ENCODE results near the gene ZNF771. TPM values are rescaled to one million over a fixed set of nuclear protein-coding genes. Genes with fewer than 3 reads are reported as not detected.

Gene ZNF771
- total RNA-seq, 2 donors from 2014 or later: 3.5 to 6.5 TPM

DNA sequence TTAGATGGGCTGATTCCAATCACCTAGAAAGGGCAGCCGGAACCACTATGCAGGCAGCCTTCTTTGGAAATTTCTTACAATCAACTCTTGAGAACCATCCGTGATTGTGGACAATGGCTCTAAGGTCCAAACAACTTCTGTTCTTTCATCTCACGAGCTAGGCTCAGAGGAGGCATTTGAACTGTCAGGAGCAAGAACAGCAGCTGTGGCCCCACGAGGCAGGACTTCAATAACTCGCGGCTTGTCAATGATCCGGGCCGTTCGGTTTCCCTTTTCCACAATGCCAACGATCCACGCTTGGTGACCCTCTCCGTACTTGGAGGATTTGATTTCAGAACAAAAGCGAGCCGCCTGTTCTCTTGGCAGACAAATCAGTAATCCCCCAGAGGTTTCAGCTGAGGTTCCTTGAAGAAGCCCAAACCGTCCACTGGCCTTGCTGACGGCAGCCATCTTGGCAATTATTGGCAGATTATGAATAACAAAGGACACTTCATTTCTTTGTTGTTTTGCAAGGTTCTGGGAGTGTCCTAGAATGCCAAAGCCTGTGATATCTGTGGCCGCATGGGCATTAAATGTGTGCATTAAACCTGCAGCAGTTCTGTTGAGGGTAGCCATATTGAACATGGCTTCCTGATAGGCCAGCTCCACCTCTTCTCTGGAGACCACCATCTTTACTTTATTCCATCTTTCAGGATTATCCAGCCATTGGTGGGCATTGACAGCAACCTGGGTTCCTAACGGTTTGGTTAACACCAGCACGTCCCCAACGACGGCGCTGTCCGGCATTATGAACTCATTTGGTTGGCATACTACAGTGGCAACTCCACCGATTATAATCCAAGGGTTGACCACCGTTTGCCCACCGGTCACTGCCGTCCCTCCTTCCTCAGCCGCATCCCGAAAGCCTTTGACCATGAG is 37.1 kb downstream of the ZNF771 start:
- no peak for DNase-seq
- TF ChIP-seq, protein P1, sequence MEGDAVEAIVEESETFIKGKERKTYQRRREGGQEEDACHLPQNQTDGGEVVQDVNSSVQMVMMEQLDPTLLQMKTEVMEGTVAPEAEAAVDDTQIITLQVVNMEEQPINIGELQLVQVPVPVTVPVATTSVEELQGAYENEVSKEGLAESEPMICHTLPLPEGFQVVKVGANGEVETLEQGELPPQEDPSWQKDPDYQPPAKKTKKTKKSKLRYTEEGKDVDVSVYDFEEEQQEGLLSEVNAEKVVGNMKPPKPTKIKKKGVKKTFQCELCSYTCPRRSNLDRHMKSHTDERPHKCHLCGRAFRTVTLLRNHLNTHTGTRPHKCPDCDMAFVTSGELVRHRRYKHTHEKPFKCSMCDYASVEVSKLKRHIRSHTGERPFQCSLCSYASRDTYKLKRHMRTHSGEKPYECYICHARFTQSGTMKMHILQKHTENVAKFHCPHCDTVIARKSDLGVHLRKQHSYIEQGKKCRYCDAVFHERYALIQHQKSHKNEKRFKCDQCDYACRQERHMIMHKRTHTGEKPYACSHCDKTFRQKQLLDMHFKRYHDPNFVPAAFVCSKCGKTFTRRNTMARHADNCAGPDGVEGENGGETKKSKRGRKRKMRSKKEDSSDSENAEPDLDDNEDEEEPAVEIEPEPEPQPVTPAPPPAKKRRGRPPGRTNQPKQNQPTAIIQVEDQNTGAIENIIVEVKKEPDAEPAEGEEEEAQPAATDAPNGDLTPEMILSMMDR (IDR thresholded peaks at IDR 0.05): no peak
- Histone ChIP-seq H3K9me3 (no peaks in the 10 kb centered on the region), H3K36me3 (no peaks in the 10 kb centered on the region), H3K9ac (ENCODE audit: low read depth in 2 of 2, low read length in 2 of 2) (peak overlapping the region; percentile 87 to 92), H3K4me3 (peak overlapping the region; percentile 68), H3K27ac (peak overlapping the region; percentile 92), H3K27me3 (no peaks in the 10 kb centered on the region), H3K4me1 (peaks cover 13% of the 10 kb centered on the region)
- intact Hi-C loops (cut with DNase I): loop anchor here (5.0 kb wide), 1 partner anchor 83 kb away; the partner anchor contains the start of gene ZNF768

DNA sequence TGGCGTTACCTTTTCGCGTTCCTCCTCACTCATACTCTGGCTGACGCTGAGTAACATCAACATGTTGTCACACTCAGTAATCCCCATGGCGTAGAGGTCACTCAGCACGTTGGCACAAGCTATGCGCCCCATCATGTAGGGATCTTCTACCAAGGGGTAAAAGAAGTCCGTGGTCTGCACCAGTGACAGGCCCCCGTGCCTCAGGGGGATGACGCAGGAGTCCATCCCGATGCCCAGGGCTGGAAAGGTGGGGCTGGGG is 37.7 kb downstream of the ZNF771 start:
- TF ChIP-seq, protein P1 (IDR thresholded peaks at IDR 0.05): no peak
- no peaks in the 10 kb centered on the region for H3K36me3 ChIP-seq
- peak overlapping the region; percentile 87 to 92 for H3K9ac ChIP-seq (ENCODE audit: low read depth in 2 of 2, low read length in 2 of 2)
- peaks cover 13% of the 10 kb centered on the region for H3K4me1 ChIP-seq
- intact Hi-C loops (cut with DNase I): loop anchor here (5.0 kb wide), 1 partner anchor 82 kb away; the partner anchor contains the start of gene ZNF768
- peak overlapping the region; percentile 92 for H3K27ac ChIP-seq
- no peaks in the 10 kb centered on the region for H3K9me3 ChIP-seq
- DNase-seq: no peak
- peak overlapping the region; percentile 68 for H3K4me3 ChIP-seq
- no peaks in the 10 kb centered on the region for H3K27me3 ChIP-seq

DNA sequence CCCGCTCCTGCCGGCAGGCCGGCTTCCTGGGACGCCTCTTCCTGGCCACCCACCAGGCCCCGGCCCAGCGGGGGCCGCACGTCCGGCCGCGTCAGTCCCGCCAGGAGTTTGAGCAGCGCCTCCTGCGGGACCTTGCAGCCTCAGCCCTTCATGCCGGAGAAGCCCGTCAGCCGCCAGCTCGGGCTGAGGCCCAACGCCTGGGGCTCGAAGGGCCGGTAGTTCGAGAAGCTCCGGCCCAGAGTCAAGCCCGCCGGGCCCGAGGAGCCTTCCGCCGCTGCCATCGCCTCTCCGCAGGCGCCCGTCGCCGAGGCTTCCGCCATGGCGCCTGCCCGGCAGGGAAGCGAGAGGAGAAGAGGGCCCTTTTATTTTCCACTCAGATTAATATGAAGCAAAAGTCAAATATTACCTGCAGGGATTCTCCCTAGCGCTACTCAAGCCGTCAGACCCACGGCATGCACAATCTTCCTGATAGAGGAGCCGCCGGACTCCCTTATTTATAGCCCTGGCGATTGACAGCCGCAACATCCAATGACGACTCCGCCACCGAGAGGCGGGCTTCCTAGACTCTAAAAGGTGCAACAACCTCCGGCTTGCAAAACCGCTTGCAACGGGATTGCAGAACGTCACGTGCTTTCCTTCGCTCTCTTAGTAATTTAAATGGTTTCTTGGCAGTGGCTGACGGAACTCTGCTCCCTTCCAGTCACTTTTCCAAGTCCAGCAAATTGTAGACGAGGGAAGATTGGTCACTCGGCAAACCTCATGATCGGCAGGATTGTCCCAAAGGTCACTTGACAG is 38.2 kb downstream of the ZNF771 start, which contains the start of gene SEPHS2:
Gene SEPHS2, minus strand, starts transcription at position 467 of the 795 bp plus-strand sequence. Its CDS starts 147 bp downstream, at position 320.
- no peaks in the 10 kb centered on the region for H3K36me3 ChIP-seq
- no peaks in the 10 kb centered on the region for H3K9me3 ChIP-seq
- TF ChIP-seq, protein P1 (IDR thresholded peaks at IDR 0.05): peak; percentile 33
- peak within 1 kb of the TSS; percentile 68 for H3K4me3 ChIP-seq
- H3K27me3 ChIP-seq: no peaks in the 10 kb centered on the region
- H3K27ac ChIP-seq: peak within 1 kb of the TSS; percentile 92
- peaks cover 13% of the 10 kb centered on the region for H3K4me1 ChIP-seq
- peak within 1 kb of the TSS; percentile 87 to 92 for H3K9ac ChIP-seq (ENCODE audit: low read depth in 2 of 2, low read length in 2 of 2)
- intact Hi-C loops (cut with DNase I): loop anchor here (5.0 kb wide), 1 partner anchor 82 kb away; the partner anchor contains the start of gene ZNF768
- peak; percentile 100 for DNase-seq

DNA sequence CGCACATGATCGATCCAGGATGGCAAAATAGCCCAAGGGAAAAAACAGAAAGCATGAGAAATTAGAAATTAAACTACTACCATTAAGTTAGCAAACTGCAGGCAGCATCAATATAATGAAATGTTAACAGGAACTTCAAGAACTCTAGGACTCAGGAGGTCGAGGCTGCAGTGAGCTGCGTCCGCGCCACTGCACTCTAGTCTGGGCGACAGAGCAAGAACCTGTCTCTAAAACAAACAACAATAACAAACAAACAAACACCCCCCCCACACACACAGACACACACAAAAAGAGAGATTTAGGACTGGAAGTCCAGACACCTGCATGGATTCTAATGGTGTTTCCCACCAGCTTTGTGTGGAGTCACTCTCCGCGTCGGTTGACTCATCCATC is 38.8 kb downstream of the ZNF771 start:
- Histone ChIP-seq H3K4me1 (peaks cover 13% of the 10 kb centered on the region), H3K9ac (ENCODE audit: low read depth in 2 of 2, low read length in 2 of 2) (peak overlapping the region; percentile 48 to 87), H3K27ac (peak overlapping the region; percentile 92), H3K9me3 (no peaks in the 10 kb centered on the region), H3K36me3 (no peaks in the 10 kb centered on the region), H3K27me3 (no peaks in the 10 kb centered on the region), H3K4me3 (peak overlapping the region; percentile 68)
- no peak for DNase-seq
- TF ChIP-seq, protein P1 (IDR thresholded peaks at IDR 0.05): no peak
- intact Hi-C loops (cut with DNase I): loop anchor here (5.0 kb wide), 1 partner anchor 81 kb away; the partner anchor contains the start of gene ZNF768

DNA sequence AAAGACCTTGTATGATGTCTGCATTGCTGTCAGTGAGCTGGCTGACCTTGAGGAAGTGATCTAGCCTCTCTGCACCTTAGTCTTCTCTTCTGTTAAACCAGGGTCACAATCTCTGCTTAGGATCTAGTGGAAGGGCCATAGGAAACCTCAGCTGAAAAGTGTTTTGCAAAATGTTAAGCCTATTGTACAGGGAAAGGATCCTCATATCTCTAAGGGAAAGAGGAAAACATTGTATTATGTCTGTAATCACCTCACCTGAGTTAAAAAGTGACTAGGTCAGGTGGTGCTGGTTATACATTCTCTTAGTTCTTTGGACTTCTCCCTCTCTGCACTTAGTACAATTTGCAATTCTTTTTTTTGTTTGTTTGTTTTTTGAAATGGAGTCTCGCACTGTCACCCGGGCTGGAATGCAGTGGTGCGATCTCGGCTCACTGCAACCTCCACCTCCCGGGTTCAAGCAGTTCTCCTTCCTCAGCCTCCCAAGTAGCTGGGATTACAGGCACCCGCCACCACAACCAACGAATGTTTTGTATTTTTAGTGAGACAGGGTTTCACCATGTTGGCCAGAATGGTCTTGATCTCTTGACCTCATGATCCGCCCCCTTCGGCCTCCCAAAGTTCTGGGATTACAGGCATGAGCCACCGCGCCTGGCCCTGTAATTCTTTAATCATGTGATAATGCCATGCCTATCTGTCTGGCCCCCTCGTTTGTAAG is 40.3 kb downstream of the ZNF771 start:
- Histone ChIP-seq H3K9me3 (no peaks in the 10 kb centered on the region), H3K27me3 (no peaks in the 10 kb centered on the region), H3K9ac (ENCODE audit: low read depth in 2 of 2, low read length in 2 of 2) (peak overlapping the region in 1 of 2 donors; percentile 78), H3K36me3 (no peaks in the 10 kb centered on the region), H3K27ac (peak overlapping the region; percentile 92), H3K4me1 (peaks cover 13% of the 10 kb centered on the region), H3K4me3 (no peak overlapping the region)
- intact Hi-C loops (cut with DNase I): loop anchor here (5.0 kb wide), 1 partner anchor 80 kb away; the partner anchor contains the start of gene ZNF768
- peak; percentile 70 for DNase-seq
- TF ChIP-seq, protein P1 (IDR thresholded peaks at IDR 0.05): no peak

Measured in colonic mucosa (tissue), 4 donors.